ENCODE results near the gene CDH4.

Gene CDH4

GRCh38 chr20:61902221-61902869, 650.3 kb downstream of the CDH4 start:
- Histone ChIP-seq H3K4me3 (ENCODE audit: low read depth, low read length) (no peak overlapping the region), H3K4me1 (ENCODE audit: control insufficient read depth, insufficient read depth, low read length) (no peaks in the 10 kb centered on the region), H3K27ac (ENCODE audit: extremely low read depth, low read depth, low read length) (no peak overlapping the region), H3K36me3 (ENCODE audit: control insufficient read depth in 2 of 2, insufficient read depth in 1 of 2, low read length in 2 of 2) (no peaks in the 10 kb centered on the region), H3K9me3 (ENCODE audit: control insufficient read depth, insufficient read depth, low read depth, low read length) (no peaks in the 10 kb centered on the region)
- ChIA-PET CTCF (no interaction called here), POLR2A (interaction anchor here (0.7 kb wide), 1 partner anchor 170 kb away, joined by 4 read pairs; no protein-coding TSS in a partner anchor)
- TF ChIP-seq ZNF473 (tag by site-specific recombination; IDR thresholded peaks at IDR 0.05) = no peak
- no peak for TF ChIP-seq ZBTB44 (tag by site-specific recombination; IDR thresholded peaks at IDR 0.05)
- no peak for TF ChIP-seq ZBTB6 (tag by site-specific recombination; IDR thresholded peaks at IDR 0.05)
- no peak for TF ChIP-seq ZNF202 (tag by site-specific recombination; IDR thresholded peaks at IDR 0.05; ENCODE audit: borderline replicate concordance)
- TF ChIP-seq RBAK (tag by site-specific recombination; IDR thresholded peaks at IDR 0.05) = no peak
- no peak for TF ChIP-seq ELK4 (IDR thresholded peaks at IDR 0.05; ENCODE audit: borderline replicate concordance, low read depth, low read length)
- TF ChIP-seq KLF7 (tag by site-specific recombination; IDR thresholded peaks at IDR 0.05; ENCODE audit: borderline replicate concordance) = no peak
- TF ChIP-seq ZNF223 (tag by site-specific recombination; IDR thresholded peaks at IDR 0.05) = no peak
- no peak for TF ChIP-seq ZNF571 (tag by site-specific recombination; IDR thresholded peaks at IDR 0.05)
- no peak for TF ChIP-seq YY1 (tag by site-specific recombination; IDR thresholded peaks at IDR 0.05)
- no peak for TF ChIP-seq ZNF426 (tag by site-specific recombination; IDR thresholded peaks at IDR 0.05)
- no peak for TF ChIP-seq ZNF660 (tag by site-specific recombination; IDR thresholded peaks at IDR 0.05)
- TF ChIP-seq SP2 (tag by site-specific recombination; IDR thresholded peaks at IDR 0.05) = no peak
- TF ChIP-seq ZNF843 (tag by site-specific recombination; IDR thresholded peaks at IDR 0.05) = no peak
- TF ChIP-seq ZNF19 (tag by site-specific recombination; IDR thresholded peaks at IDR 0.05; ENCODE audit: low read depth) = no peak
- no peak for TF ChIP-seq ZBTB21 (tag by site-specific recombination; IDR thresholded peaks at IDR 0.05)
- TF ChIP-seq GLI2 (tag by site-specific recombination; IDR thresholded peaks at IDR 0.05; ENCODE audit: borderline replicate concordance, low read depth) = no peak
- no peak for TF ChIP-seq ZNF2 (tag by site-specific recombination; IDR thresholded peaks at IDR 0.05)

- Histone ChIP-seq H3K4me3 (ENCODE audit: low read depth, low read length) (no peak overlapping the region), H3K9me3 (ENCODE audit: control insufficient read depth, insufficient read depth, low read depth, low read length) (no peaks in the 10 kb centered on the region), H3K27ac (ENCODE audit: extremely low read depth, low read depth, low read length) (no peak overlapping the region), H3K36me3 (ENCODE audit: control insufficient read depth in 2 of 2, insufficient read depth in 1 of 2, low read length in 2 of 2) (no peaks in the 10 kb centered on the region), H3K4me1 (ENCODE audit: control insufficient read depth, insufficient read depth, low read length) (no peaks in the 10 kb centered on the region)
- CTCF ChIA-PET = no interaction called here
- POLR2A ChIA-PET = no interaction called here
- TF ChIP-seq PBX3 (CRISPR knock-in tag; IDR thresholded peaks at IDR 0.05) = no peak
- no peak for TF ChIP-seq ZNF610 (tag by site-specific recombination; IDR thresholded peaks at IDR 0.05; ENCODE audit: borderline replicate concordance)
- no peak for TF ChIP-seq ZNF791 (tag by site-specific recombination; IDR thresholded peaks at IDR 0.05)
- no peak for TF ChIP-seq REST (tag by site-specific recombination; IDR thresholded peaks at IDR 0.05)
- TF ChIP-seq BCL6B (tag by site-specific recombination; IDR thresholded peaks at IDR 0.05) = no peak
- no peak for TF ChIP-seq ZNF555 (tag by site-specific recombination; conservative IDR thresholded peaks at IDR 0.05)
Observed at GRCh38 chr20:61903575-61904340, 651.7 kb downstream of the CDH4 start.
